Measurements from ENCODE around the gene ARL2. TPM values are rescaled to one million over a fixed set of nuclear protein-coding genes. Genes with fewer than 3 reads are reported as not detected.
"Not testable (repeated sequence)": the region's sequence is repeated elsewhere in the genome, so short reads cannot be mapped to it uniquely, and the experiment has no call there.

The ARL2 gene
- total RNA-seq, 2 experiments from 2014 or later: 58.5 to 59.4 TPM

DNA sequence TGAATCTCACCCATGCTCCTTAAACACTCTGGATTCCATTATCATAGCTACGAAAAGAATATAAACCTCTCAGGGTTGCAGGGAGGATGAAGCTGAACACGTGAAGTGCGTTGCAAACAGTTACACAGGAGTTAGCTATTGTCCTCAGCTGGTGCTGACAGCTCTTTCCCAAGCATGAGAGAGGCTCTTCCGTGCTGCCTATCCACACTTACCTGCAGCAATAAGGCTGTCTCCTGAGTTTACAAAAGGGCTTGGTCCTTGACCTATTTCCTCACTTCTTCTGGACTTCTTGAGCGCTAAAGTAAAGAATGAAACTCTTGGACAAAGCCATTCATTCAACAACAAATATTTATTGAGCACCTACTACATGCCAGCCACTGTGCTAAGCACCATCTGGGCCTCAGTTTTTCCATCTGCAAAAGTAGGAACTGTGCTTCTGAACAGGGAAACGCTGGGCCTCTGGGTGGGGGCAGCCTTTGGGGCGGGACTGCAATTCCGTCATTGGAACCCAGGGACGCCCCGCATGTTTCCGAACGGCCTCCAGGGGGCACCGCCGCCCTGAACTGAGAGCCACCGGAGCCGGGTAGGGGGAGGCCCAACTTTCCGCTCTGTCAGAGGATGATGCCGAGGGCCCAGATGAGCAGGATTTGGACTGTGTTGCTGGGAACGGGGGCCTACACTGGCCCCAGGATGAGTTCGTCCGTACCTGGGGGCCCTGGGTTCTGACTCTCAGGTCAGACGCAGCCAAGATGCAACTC is 651 bp upstream of the ARL2 start:
- H3K27me3 Mint-ChIP-seq: no peaks in the 10 kb centered on the region
- peaks cover 14% of the 10 kb centered on the region for H3K36me3 Mint-ChIP-seq (ENCODE audit: low read depth)
- H3K9me3 Mint-ChIP-seq: no peaks in the 10 kb centered on the region
- H3K4me3 Mint-ChIP-seq: peak overlapping the region; percentile 94
- H3K4me1 Mint-ChIP-seq: peaks cover 30% of the 10 kb centered on the region
- peak; percentile 94 for DNase-seq
- CTCF ChIA-PET: interaction anchor here (0.8 to 3.4 kb wide), 32 partner anchors 11 to 204 kb away, joined by 3 to 25 read pairs (median 6); partner anchors contain the start of genes CAPN1, CDC42BPG, CDCA5 and EHD1
- peak overlapping the region; percentile 98 for H3K27ac Mint-ChIP-seq
- POLR2A ChIA-PET: interaction anchor here (0.8 to 4.5 kb wide), 24 partner anchors 10 to 210 kb away, joined by 3 to 56 read pairs (median 5); partner anchors contain the start of genes CDCA5, FAU, MAP4K2 and MRPL49

- H3K4me1 Mint-ChIP-seq: peaks cover 30% of the 10 kb centered on the region
- no peaks in the 10 kb centered on the region for H3K27me3 Mint-ChIP-seq
- peaks cover 17% of the 10 kb centered on the region for H3K36me3 Mint-ChIP-seq (ENCODE audit: low read depth)
- no peaks in the 10 kb centered on the region for H3K9me3 Mint-ChIP-seq
- DNase-seq: no peak
- peak overlapping the region; percentile 86 for H3K4me3 Mint-ChIP-seq
- H3K27ac Mint-ChIP-seq: peak overlapping the region; percentile 86
- ChIA-PET CTCF (interaction anchor here (0.6 to 3.4 kb wide), 31 partner anchors 9 to 247 kb away, joined by 3 to 25 read pairs (median 4); partner anchors contain the start of genes BATF2, CDC42BPG, CDCA5 and EHD1), POLR2A (interaction anchor here (1.0 to 4.5 kb wide), 32 partner anchors 11 to 462 kb away, joined by 3 to 56 read pairs (median 5); partner anchors contain the start of genes CDCA5, FAU, MAJIN and MAP4K2)
These were observed 817 bp downstream of the ARL2 start for GRCh38 chr11:65014726-65015227.

DNA sequence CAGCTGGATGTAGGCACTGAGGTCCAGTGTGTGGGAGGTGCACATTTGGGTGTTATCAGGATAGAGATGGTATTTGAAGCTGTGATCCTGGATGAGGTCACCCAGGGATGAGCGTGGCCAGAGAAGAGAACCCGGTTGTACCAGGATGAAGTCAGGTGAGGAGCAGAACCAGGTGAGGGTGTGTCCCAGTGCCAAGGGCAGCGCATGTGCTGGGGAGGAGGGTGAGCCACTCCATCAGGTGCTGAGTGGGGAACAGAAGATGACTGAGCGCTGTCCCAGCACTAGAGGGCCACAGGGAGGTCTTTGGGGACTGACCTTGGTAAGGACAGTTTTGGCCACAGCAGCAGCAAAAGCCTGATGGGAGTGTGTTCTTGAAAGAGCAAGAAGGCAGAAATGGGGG is 2.7 kb downstream of the ARL2 start:
- Mint-ChIP-seq H3K4me1 (peaks cover 33% of the 10 kb centered on the region), H3K36me3 (ENCODE audit: low read depth) (peaks cover 18% of the 10 kb centered on the region), H3K27me3 (no peaks in the 10 kb centered on the region), H3K9me3 (no peaks in the 10 kb centered on the region), H3K4me3 (no peak overlapping the region), H3K27ac (no peak overlapping the region)
- ChIA-PET POLR2A (no interaction called here), CTCF (no interaction called here)
- DNase-seq: no peak

GRCh38 chr11:65017937-65018336 is 4.0 kb downstream of the ARL2 start:
- Mint-ChIP-seq H3K27me3 (no peaks in the 10 kb centered on the region), H3K9me3 (no peaks in the 10 kb centered on the region), H3K4me3 (no peak overlapping the region), H3K27ac (no peak overlapping the region), H3K4me1 (peaks cover 30% of the 10 kb centered on the region), H3K36me3 (ENCODE audit: low read depth) (peaks cover 24% of the 10 kb centered on the region)
- DNase-seq: no peak
- POLR2A ChIA-PET: interaction anchor here (1.0 to 1.1 kb wide), 2 partner anchors 9 to 23 kb away, joined by 3 to 4 read pairs; partner anchors contain the start of genes SAC3D1 and SNX15
- CTCF ChIA-PET: no interaction called here

DNA sequence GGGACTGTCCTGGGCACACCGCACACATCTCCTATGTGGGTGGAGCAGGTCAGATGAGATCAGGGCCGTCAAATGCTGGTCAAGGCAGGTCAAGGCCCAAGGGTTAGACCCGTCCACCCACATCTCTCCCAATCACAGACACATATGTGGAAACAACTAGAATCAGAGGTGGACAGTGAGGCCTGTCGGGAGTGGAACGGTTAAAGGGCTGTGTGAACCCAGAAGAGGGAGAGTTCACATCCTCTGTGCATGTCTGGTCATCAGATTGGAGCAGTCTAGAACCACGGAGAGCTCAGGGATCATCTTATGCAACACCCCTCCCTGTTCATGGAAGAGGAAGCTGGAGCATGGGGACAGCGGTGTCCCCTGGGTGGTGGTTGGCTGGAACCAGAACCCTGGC is 5.9 kb downstream of the ARL2 start:
- Mint-ChIP-seq H3K27me3 (no peaks in the 10 kb centered on the region), H3K4me3 (no peak overlapping the region), H3K4me1 (peaks cover 21% of the 10 kb centered on the region), H3K36me3 (ENCODE audit: low read depth) (peaks cover 24% of the 10 kb centered on the region), H3K27ac (no peak overlapping the region), H3K9me3 (no peaks in the 10 kb centered on the region)
- ChIA-PET POLR2A (no interaction called here), CTCF (no interaction called here)
- DNase-seq: no peak

DNA sequence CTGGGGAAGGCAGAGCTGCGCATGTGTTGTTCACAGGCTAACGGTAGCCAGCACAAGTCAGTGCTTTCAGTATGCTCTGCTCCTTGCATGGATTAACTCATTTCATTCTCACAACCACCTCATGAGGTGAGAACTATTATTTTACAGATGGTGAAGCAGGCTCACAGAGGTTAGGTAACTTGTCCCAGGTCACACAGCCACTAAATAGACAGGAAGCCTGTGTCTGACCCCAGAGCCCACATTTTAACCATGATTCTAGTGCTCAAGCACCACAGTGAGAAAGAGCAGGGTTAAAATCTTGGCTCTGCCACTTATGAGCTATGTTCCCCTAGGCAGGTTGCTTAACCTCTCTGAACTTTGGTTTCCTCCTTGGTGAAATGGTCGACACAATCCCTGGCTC is 7.0 kb downstream of the ARL2 start:
- Mint-ChIP-seq H3K27ac (no peak overlapping the region), H3K4me3 (no peak overlapping the region), H3K36me3 (ENCODE audit: low read depth) (peaks cover 24% of the 10 kb centered on the region), H3K9me3 (no peaks in the 10 kb centered on the region), H3K27me3 (no peaks in the 10 kb centered on the region), H3K4me1 (peaks cover 13% of the 10 kb centered on the region)
- CTCF ChIA-PET: interaction anchor here (1.5 kb wide), 1 partner anchor 19 kb away, joined by 3 read pairs; no protein-coding TSS in a partner anchor
- no peak for DNase-seq
- POLR2A ChIA-PET: no interaction called here

GRCh38 chr11:65021509-65021908 is 7.5 kb downstream of the ARL2 start:
- Mint-ChIP-seq H3K27ac (no peak overlapping the region), H3K27me3 (no peaks in the 10 kb centered on the region), H3K4me1 (peaks cover 11% of the 10 kb centered on the region), H3K9me3 (no peaks in the 10 kb centered on the region), H3K36me3 (ENCODE audit: low read depth) (peaks cover 20% of the 10 kb centered on the region), H3K4me3 (no peak overlapping the region)
- no peak for DNase-seq
- CTCF ChIA-PET: interaction anchor here (1.5 kb wide), 1 partner anchor 20 kb away, joined by 3 read pairs; no protein-coding TSS in a partner anchor
- POLR2A ChIA-PET: no interaction called here

DNA sequence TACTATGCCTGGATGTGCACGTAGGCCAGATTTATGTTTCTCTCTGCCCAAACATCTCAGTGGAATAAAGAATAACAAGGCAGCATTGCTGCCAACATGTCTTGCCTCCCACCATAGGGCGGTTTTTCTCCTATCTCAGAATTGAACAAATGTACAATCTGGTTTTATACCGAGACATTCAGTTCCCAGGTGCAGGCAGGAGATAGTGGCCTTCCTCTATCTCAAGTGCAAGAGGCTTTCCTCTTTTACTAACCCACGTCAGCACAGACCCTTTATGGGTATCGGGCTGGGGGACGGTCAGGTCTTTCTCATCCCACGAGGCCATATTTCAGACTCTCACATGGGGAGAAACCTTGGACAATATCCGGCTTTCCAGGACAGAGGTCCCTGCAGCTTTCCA is 9.5 kb downstream of the ARL2 start:
- Mint-ChIP-seq H3K36me3 (ENCODE audit: low read depth) (peaks cover 10% of the 10 kb centered on the region), H3K4me1 (peaks cover 22% of the 10 kb centered on the region)
- CTCF ChIA-PET: interaction anchor here (1.7 kb wide), 1 partner anchor 9 kb away, joined by 7 read pairs; no protein-coding TSS in a partner anchor
- H3K4me3 Mint-ChIP-seq, H3K27ac Mint-ChIP-seq, H3K9me3 Mint-ChIP-seq, DNase-seq, H3K27me3 Mint-ChIP-seq: not testable (repeated sequence)
- POLR2A ChIA-PET: interaction anchor here (1.0 kb wide), 1 partner anchor 10 kb away, joined by 3 read pairs; no protein-coding TSS in a partner anchor

DNA sequence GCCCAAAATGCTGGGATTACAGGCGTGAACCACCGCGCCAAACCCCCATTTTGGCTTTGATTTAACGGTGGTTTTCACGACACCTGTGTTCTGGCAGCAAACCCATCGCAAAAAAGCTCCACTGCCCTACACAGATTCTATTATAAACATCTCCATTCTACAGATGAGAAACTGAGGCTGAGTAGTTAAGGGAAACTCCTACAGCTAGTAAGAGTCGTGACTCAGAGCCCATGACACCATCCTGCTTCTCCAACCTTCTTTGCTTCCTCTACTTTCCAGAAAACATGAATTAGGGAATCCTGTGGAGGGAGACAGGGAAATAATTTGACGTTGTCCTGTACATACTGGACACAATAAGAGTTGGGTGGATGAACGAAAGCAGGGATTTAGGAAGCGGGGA is 12.8 kb downstream of the ARL2 start:
- Mint-ChIP-seq H3K4me1 (peaks cover 27% of the 10 kb centered on the region), H3K27ac (peak overlapping the region; percentile 82), H3K27me3 (no peaks in the 10 kb centered on the region), H3K9me3 (no peaks in the 10 kb centered on the region), H3K36me3 (ENCODE audit: low read depth) (peaks cover 7% of the 10 kb centered on the region), H3K4me3 (peak overlapping the region; percentile 78)
- CTCF ChIA-PET: interaction anchor here (0.6 to 2.9 kb wide), 8 partner anchors 13 to 819 kb away, joined by 3 to 23 read pairs (median 4); partner anchors contain the start of genes ARL2, CDCA5, SAC3D1 and ZNHIT2
- no peak for DNase-seq
- POLR2A ChIA-PET: interaction anchor here (0.9 to 6.5 kb wide), 9 partner anchors 9 to 95 kb away, joined by 3 to 56 read pairs (median 6); partner anchors contain the start of genes ARL2, CDCA5, FAU and MRPL49

GRCh38 chr11:65027213-65028067 is 13.5 kb downstream of the ARL2 start, which contains the start of gene SNX15:
Gene SNX15, plus strand, starts transcription at chr11:65027439. Its CDS starts 99 bp downstream, at chr11:65027538.
- ChIA-PET POLR2A (interaction anchor here (1.0 to 6.5 kb wide), 9 partner anchors 9 to 95 kb away, joined by 3 to 56 read pairs (median 4); partner anchors contain the start of genes ARL2, CDCA5, FAU and MRPL49), CTCF (interaction anchor here (0.6 to 2.9 kb wide), 8 partner anchors 13 to 168 kb away, joined by 3 to 23 read pairs (median 4); partner anchors contain the start of genes ARL2, CDCA5, SAC3D1 and ZNHIT2)
- H3K4me3 Mint-ChIP-seq: peak within 1 kb of the TSS; percentile 78
- peak within 1 kb of the TSS; percentile 82 for H3K27ac Mint-ChIP-seq
- H3K36me3 Mint-ChIP-seq (ENCODE audit: low read depth): peaks cover 3% of the 10 kb centered on the region
- no peaks in the 10 kb centered on the region for H3K9me3 Mint-ChIP-seq
- DNase-seq: peak; percentile 94
- H3K27me3 Mint-ChIP-seq: no peaks in the 10 kb centered on the region
- peaks cover 27% of the 10 kb centered on the region for H3K4me1 Mint-ChIP-seq

- POLR2A ChIA-PET: no interaction called here
- no peak overlapping the region for H3K27ac Mint-ChIP-seq
- H3K4me3 Mint-ChIP-seq: no peak overlapping the region
- CTCF ChIA-PET: no interaction called here
- peaks cover 18% of the 10 kb centered on the region for H3K4me1 Mint-ChIP-seq
- no peaks in the 10 kb centered on the region for H3K9me3 Mint-ChIP-seq
- H3K27me3 Mint-ChIP-seq: no peaks in the 10 kb centered on the region
- H3K36me3 Mint-ChIP-seq (ENCODE audit: low read depth): peaks cover 3% of the 10 kb centered on the region
- DNase-seq: no peak
These were observed 18.3 kb downstream of the ARL2 start for GRCh38 chr11:65032216-65032615.

DNA sequence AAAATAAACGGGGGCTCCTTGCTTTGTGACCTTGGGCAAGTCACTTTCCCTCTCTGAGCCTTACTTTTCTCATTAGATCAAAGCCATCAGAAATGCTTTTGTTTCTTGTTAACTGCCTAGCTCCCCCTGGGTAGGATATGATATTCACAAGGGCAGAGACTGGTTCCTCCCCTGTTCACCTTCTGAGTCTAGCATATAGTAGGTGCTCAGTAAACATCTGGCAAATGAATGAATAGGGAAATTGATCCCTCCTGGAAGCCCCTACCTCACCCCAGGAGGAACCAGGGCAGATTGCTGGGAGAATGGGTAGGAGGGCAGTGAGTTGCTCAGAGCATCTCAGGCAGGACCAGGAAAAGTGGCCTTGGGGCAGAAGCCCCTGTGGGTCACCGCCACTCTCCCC is 20.5 kb downstream of the ARL2 start:
- ChIA-PET POLR2A (no interaction called here), CTCF (interaction anchor here (1.1 kb wide), 1 partner anchor 20 kb away, joined by 3 read pairs; the partner anchor contains the start of gene ARL2)
- H3K36me3 Mint-ChIP-seq (ENCODE audit: low read depth): peaks cover 11% of the 10 kb centered on the region
- peaks cover 4% of the 10 kb centered on the region for H3K4me1 Mint-ChIP-seq
- no peak for DNase-seq
- no peak overlapping the region for H3K27ac Mint-ChIP-seq
- no peak overlapping the region for H3K4me3 Mint-ChIP-seq
- no peaks in the 10 kb centered on the region for H3K9me3 Mint-ChIP-seq
- H3K27me3 Mint-ChIP-seq: no peaks in the 10 kb centered on the region

All from activated CD4-positive, alpha-beta memory T cell treated with anti-CD3 and anti-CD28 coated beads, Interleukin-2, amount 10 ng/mL, durations not matched to agents 7 days and 5 days (primary cell).